GM18502 (cell line): ENCODE data around the gene LRBA.

Source experiments
- ATAC-seq: cut with Tn5 transposase; IDR thresholded peaks from one replicate; pipeline ENCODE4 v1.9.1; 2021; ENCODE audit warnings: mild to moderate bottlenecking; ENCODE audit not compliant: unreplicated experiment, poor library complexity

The LRBA gene

GRCh38 chr4:150280081-150280895 is 734.8 kb downstream of the LRBA start:
- no peak for ATAC-seq

- no peak for ATAC-seq
Observed at GRCh38 chr4:150278206-150278605, 736.9 kb downstream of the LRBA start.

- no peak for ATAC-seq
Observed at GRCh38 chr4:150268444-150268843, 746.6 kb downstream of the LRBA start.

- ATAC-seq, result no peak
Observed at GRCh38 chr4:150265806-150266205, 749.3 kb downstream of the LRBA start.

- ATAC-seq, result no peak
Observed at GRCh38 chr4:150264595-150265161, 750.4 kb downstream of the LRBA start.

- no peak for ATAC-seq
Observed at GRCh38 chr4:150262611-150263010, 752.5 kb downstream of the LRBA start.

- ATAC-seq, result no peak
Observed at GRCh38 chr4:150261571-150261970, 753.5 kb downstream of the LRBA start.

GRCh38 chr4:150259861-150260567 is 755.1 kb downstream of the LRBA start:
- ATAC-seq, result no peak

- ATAC-seq, result no peak
Observed at GRCh38 chr4:150258569-150258968, 756.5 kb downstream of the LRBA start.

- ATAC-seq, result no peak
Observed at GRCh38 chr4:150256841-150257730, 758.0 kb downstream of the LRBA start.

GRCh38 chr4:150256225-150256620 is 758.9 kb downstream of the LRBA start:
- no peak for ATAC-seq

- ATAC-seq, result no peak
Observed at GRCh38 chr4:150255610-150256224, 759.4 kb downstream of the LRBA start.

GRCh38 chr4:150253965-150254630 is 761.0 kb downstream of the LRBA start:
- ATAC-seq, result no peak

GRCh38 chr4:150253416-150253815 is 761.7 kb downstream of the LRBA start:
- no peak for ATAC-seq

- ATAC-seq, result no peak
Observed at GRCh38 chr4:150252741-150253140, 762.3 kb downstream of the LRBA start.

GRCh38 chr4:150252306-150252705 is 762.8 kb downstream of the LRBA start:
- ATAC-seq, result no peak

GRCh38 chr4:150251752-150252190 is 763.3 kb downstream of the LRBA start:
- ATAC-seq, result no peak

- no peak for ATAC-seq
Observed at GRCh38 chr4:150250998-150251651, 764.0 kb downstream of the LRBA start.
